ENCODE data around the gene TMSB15A.

DNA sequence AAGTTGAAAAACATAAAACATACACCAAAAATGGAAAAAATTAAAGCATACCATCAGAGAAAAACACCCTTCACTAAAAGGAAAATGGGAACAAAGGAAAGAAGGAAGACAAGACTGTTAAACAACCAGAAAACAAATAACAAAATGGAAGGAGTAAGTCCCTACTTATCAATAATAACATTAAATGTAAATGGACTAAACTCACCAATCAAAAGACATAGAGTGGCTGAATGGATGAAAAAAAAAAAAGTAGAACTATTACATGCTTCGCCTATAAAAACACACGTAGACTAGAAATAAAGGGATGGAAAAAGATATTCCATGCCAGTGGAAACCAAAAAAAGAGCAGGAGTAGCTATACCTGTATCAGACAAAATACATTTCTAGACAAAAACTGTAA, 19.4 kb upstream of the TMSB15A start:
- TF ChIP-seq, protein P1, sequence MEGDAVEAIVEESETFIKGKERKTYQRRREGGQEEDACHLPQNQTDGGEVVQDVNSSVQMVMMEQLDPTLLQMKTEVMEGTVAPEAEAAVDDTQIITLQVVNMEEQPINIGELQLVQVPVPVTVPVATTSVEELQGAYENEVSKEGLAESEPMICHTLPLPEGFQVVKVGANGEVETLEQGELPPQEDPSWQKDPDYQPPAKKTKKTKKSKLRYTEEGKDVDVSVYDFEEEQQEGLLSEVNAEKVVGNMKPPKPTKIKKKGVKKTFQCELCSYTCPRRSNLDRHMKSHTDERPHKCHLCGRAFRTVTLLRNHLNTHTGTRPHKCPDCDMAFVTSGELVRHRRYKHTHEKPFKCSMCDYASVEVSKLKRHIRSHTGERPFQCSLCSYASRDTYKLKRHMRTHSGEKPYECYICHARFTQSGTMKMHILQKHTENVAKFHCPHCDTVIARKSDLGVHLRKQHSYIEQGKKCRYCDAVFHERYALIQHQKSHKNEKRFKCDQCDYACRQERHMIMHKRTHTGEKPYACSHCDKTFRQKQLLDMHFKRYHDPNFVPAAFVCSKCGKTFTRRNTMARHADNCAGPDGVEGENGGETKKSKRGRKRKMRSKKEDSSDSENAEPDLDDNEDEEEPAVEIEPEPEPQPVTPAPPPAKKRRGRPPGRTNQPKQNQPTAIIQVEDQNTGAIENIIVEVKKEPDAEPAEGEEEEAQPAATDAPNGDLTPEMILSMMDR (conservative IDR thresholded peaks at IDR 0.05 in 1 of 2, IDR thresholded peaks at IDR 0.05 in 1 of 2; ENCODE audit: extremely low read depth in 1 of 2, insufficient read depth in 1 of 2, low read depth in 1 of 2, low read length in 2 of 2), result no peak
- TF ChIP-seq EZH2 (IDR thresholded peaks at IDR 0.05; ENCODE audit: borderline replicate concordance, low read length), result no peak
